HuH-7.5 (cell line): Measurements from ENCODE around the gene CACTIN.
"Not testable (repeated sequence)": the region's sequence is repeated elsewhere in the genome, so short reads cannot be mapped to it uniquely, and the experiment has no call there.

Experiments used
- DNase-seq: peaks from one replicate; pipeline ENCODE4 v3.0.0; 2011; ENCODE audit warnings: low spot score

The CACTIN gene

DNA sequence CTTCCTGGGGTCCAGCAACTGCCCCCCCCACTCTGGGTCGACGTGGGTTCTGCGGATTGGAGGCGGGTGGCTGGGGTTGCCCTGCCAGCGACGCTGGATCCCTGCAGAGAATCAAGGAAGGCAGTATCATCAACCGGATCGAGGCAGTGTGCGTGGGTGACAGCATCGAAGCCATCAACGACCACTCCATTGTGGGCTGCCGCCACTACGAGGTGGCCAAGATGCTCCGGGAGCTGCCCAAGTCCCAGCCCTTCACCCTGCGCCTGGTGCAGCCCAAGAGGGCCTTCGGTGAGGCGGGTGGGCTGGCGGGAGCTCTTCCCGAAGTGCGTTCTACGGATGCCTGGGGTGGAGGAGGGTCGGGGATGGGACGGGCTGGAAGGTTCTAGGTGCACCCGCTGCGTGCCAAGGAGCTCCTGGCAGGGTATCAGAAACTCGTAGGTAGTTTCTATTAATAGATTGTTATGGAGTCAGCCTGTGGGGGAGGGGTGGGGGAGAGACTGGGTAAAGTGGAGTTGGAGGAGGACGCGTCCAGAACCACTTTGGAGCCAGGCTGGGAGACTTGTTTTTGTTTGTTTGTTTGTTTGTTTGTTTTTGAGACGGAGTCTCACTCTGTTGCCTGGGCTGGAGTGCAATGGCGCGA, 39.8 kb downstream of the CACTIN start:
- no peak for DNase-seq

DNA sequence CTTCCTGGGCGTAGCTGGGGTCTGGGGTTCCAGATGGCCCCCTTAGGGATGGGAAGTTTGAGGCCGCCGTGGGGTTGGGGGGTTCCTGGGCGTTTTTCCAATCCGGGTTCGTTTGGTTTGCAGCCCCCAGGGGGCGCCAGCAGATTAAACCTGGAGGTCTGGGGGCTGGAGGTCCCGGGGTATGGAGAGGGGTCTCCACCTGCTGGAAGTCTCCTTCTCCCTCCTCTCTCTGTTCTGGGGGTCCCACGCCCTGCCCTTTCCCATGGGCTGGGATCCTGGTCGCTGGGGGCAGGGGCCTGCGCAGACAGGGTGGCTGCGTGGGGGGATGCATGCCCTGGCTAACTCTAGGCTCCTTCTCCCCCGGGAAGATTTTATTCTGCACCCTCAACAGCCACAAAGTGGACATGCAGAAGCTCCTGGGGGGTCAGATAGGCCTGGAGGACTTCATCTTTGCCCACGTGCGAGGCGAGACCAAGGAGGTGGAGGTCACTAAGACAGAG, 40.4 kb downstream of the CACTIN start:
- DNase-seq = no peak

DNA sequence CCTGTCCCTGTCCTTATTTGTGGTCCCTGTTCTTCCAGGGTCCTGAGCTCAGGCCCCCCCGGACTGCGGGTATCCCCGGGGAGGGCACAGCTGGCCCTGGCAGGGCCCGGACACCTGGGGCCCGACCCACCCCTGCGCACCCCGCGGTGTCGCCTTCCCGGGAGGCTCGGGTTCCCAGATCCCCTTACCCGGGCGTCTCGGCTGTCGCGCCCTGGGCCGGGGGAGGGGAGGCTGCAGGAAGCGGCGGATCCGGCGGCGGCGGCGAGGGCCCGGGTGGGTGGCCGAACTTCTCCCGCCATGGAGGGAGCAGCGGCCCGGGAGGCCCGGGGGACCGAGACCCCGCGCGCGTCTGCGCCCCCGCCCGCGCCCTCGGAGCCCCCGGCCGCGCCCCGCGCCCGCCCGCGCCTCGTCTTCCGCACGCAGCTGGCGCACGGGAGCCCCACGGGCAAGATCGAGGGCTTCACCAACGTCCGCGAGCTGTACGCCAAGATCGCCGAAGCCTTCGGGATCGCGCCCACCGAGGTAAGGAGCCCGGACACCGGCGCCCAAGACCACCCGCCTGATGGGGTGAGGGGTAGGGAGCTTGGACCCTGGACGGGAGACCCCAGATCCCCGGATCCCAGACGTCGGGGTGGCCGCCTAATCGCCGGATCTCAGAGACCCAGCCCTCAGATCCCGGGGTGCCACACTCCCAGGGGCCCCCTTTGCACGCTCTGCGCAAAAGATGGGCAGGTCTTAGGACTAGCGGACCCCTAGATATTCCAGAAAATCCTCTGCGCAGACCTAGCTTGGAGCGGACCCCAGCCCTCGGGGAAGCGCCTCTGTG, 41.1 kb downstream of the CACTIN start, which contains the start of gene GIPC3:
Gene GIPC3, plus strand, starts transcription at position 178 of the 826 bp plus-strand sequence. Its CDS starts 120 bp downstream, at position 298.
- no peak for DNase-seq

DNA sequence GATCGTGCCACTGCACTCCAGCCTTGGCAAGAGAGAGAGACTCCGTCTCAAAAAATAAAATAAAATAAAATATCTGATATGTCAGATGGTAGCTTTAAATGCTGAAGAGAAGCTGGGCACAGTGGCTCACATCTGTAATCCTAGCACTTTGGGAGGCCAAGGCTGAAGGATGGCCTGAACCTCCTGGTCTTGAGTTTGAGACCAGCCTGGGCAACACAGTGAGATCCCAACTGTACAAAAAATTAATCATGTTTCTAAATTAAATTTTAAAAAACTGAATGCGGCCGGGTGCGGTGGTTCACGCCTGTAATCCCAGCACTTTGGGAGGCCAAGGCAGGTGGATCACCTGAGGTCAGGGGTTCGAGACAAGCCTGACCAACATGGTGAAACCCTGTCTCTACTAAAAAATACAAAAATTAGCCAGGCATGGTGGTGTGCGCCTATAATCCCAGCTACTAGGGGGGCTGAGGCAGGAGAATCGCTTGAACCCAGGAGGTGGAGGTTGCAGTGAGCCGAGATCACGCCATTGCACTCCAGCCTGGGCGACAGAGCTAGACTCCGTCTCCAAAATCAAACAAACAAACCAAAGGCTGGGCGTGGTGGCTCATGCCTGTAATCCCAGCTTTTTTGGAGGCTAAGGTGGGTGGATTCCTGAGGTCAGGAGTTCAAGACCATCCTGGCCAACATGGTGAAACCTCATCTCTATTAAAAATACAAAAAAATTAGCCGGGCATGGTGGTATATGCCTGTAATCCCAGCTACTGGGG, 42.4 kb downstream of the CACTIN start:
- DNase-seq = not testable (repeated sequence)

DNA sequence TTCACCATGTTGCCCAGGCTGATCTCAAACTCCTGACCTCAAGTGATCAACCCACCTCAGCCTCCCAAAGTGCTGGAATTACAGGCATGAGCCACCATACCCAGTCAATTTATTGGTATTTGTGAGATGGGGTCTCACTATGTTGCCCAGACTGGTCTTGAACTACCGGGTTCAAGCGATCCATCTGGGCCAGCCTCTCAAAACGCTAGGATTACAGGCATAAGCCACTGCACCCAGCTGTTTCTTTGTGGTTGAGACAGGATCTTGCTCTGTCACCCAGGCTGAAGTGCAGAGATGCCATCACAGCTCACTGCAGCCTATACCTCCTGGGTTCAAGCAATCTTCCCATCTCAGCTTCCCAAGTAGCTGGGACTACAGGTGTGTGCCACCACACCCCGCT, 44.8 kb downstream of the CACTIN start:
- DNase-seq = not testable (repeated sequence)

DNA sequence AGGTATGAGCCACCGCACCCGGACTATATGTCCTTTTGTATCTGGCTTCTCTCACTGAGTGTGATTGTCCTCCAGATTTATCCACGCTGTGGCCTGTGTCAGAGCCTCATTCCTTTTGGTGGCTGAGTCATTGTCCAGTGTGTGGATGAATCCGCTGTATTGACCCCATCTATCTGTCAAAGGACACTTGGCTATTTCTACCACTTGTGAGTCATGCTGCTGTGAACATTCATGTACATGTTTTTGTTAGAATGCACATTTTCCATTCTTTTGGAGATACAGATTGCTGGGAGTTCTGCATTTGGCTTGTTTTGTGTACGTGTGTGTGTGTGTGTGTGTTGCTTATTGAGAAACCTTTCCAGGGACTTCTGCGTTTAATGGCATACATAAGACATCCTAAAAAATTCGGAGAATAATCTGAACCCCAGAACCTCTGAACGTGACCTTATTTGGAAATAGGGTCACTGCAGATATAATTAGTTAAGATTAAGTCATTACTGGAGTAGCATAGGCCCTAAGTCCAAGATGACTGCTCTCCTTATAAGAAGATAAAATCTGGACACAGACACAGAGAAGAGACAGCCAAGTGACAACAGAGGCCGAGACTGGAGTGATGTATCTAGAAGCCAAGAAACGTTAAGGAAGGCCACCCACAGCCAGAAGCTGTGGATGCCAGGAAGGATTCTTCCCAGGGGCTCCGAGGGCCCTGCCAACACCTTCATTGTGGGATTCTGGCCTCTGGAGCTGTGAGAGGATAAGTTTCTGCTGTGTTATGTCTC, 46.2 kb downstream of the CACTIN start:
- DNase-seq = peak; percentile 7

DNA sequence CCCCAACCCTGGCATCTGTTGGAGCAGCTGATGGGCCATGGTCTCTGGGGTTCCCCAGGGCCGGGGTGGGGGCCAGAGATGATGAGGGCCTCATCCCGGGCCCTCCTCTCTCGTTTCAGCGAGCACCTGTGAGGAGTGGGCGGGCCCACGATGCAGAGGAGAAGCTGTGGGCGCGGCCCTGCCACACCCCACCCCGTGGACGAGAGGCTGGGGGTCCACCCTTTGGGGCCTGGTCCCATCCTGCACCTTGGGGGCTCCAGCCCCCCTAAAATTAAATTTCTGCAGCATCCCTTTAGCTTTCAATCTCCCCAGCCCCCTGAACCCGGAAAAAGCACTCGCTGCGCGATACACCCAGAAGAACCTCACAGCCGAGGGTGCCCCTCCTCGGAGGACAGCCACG, 48.2 kb downstream of the CACTIN start:
- peak; percentile 12 for DNase-seq

DNA sequence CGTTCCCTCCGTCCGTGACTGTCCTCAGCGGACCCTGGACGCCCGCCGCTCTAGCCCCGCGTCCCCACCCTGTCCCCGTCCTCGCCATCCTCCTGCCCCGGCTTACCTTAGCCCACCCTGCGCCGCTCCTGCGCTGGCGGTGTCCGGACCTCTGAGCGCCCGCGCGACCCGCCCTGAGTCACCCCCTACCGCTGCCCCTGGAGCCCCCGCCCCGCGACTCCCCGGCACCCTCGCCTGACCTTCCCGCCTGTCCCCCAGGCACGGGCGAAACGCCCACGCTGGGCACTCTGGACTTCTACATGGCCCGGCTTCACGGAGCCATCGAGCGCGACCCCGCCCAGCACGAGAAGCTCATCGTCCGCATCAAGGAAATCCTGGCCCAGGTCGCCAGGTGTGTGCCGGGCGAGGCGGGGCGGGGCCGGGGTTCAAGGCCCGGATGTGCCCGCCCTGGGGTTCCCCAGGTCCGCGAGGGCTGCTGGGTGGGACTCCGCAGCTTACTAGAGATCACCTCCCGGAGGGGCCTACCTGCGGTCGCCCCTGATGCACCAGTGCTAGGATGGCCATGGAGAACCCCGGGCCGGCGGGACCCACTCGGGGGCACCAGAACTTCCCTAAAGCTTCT, 48.8 kb downstream of the CACTIN start:
- peak; percentile 4 for DNase-seq

DNA sequence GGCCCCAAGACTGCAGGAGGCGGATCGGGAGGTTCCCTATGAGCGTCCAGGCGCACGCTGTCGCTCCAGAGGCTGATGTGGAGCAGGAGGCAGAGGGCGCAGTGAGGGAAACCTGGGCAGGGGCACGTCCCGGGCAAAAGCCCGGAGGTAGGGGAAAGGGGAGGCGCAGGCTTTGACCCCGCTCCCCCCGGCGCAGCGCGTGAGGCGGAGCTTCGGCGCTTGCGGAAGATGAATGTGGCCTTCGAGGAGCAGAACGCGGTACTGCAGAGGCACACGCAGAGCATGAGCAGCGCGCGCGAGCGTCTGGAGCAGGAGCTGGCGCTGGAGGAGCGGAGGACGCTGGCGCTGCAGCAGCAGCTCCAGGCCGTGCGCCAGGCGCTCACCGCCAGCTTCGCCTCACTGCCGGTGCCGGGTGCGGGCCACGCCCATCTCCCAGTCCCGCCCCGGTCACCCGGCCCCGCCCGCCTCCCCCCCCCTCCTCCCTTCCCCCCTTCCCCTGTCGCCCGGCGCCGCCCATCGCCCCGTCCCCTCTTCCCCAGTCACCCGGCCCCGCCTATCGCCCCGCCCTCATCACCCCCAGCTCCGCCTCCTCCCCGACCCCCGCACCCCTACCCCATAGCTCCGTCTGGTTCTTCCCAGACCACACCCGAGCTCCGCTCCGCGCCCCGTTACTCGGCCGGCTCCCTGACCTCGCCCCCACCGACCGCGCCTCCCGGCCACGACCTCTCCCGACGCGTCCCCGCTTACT, 49.7 kb downstream of the CACTIN start:
- DNase-seq = peak; percentile 12

DNA sequence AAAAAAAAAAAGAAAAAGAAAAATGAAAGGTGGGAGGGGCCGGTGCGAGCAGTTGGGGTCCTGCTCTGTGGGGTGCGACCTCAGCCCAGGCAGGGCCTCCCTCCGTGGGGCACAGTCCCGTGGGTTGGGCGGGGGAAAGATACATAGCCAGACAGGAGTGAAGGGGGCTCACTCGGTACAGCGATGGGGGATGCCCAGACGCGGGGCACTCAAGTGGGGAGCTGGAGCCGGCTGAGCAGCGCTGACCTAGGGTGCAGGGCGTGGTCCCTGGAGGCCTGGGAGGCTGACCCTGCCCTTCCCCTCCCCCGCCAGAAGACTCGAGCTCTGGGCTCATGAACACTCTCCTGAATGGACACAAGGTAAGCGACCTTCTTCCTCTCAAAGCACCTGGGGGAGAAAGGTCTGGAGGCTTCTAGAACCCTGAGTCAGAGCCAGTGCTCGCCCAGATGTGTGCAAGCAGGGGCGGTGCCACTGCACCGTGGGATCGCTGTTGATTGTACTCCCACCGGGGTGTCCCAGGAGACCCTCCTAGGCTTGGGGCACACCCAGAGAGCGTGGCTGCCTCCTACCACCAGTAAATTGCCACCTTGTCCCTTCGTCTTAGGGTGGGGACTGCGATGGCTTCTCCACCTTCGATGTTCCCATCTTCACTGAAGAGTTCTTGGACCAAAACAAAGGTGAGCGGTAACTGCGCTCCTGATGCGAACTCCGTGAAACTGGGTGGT, 50.5 kb downstream of the CACTIN start:
- DNase-seq = peak; percentile 6

DNA sequence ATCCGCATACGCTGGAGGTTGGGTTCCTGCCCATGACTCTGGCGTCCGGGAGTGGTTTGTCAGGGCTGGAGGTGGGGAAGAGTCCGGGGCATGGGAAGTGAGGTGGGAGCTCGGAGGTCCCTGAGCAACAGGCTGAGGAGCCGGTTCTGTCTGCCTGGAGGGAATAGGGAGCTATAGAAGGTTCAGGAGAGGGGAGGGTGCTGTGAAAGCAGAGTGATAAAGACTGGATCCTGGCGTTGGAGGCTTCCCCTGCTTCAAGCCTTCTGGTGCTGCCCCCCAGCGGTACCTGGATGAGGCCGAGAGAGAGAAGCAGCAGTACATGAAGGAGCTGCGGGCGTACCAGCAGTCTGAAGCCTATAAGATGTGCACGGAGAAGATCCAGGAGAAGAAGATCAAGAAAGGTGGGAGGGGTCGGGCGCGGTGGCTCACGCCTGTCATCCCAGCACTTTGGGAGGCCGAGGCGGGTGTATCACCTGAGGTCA, 51.3 kb downstream of the CACTIN start:
- DNase-seq = peak; percentile 67

DNA sequence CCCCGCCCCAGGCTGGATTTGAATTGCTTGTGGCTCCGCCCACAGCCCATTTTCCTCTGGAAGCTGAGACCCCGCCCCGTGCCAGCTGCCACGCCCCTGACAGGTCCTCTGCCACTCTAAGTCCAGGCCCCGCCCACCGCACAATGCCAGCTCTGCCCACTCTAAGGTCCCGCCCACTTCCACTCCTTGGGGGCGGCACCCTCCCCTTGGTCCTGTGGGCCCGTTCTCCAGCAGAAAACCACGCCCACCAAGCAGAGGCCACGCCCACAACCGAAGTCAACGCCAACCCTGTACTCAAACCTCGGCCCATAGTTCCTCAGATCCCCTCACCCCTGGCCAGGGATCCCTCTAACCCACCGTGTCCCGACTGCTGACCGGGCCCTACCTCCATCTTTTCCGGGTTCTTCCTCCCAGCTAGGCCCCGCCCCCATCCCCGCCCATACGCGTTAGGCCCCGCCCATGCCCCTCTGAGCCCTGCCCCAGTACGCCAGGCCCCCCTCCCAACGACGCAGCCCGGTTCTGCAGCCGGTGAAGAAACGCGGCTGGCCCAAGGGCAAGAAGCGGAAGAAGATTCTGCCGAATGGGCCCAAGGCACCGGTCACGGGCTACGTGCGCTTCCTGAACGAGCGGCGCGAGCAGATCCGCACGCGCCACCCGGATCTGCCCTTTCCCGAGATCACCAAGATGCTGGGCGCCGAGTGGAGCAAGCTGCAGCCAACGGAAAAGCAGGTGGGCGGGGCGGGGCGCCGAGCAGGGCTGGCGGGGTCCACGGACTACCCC, 52.5 kb downstream of the CACTIN start:
- peak; percentile 84 for DNase-seq

DNA sequence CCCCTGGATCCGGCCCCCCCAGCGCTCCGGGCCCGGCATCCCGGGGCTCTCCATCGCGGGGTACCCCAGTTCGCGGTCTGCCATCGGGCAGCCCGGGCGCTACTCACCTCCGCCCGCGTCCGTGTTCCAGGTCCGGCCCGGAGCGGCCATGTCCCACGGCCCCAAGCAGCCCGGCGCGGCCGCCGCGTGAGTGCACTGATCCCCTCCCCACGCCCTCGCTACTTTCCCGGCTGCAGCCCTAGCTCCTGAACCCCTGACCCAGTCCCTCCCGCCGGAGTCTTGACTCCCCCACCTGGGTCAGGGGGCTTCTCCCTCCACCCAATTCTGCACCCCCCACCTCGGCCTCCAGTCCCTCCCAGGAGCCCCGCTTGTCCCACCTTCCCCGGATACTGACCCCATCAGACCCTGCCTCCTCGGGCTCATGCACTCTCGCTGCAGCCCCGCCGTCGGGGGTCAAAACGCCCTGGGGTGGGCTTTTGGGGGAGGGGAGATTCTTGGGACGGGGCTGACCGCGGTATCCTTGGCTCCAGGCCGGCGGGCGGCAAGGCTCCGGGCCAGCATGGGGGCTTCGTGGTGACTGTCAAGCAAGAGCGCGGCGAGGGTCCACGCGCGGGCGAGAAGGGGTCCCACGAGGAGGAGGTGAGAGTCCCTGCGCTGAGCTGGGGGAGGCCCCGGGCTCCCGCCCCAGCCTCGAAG, 53.3 kb downstream of the CACTIN start:
- DNase-seq = peak; percentile 23

DNA sequence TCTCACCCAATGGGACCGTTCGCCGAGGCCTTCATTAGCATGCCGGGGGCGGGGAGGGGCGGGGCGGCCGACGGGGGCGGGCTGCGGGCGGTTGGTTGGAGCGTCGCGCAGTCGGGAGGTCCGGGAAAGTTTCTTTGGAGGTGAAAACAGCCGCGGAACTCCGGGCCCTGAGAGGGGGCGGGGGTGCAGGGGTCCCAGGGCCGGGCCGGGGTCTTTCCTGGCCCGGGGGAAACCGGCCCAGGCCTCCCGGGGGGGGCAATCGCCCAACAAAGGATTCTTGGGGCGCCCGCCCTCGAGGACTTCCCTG, 53.8 kb downstream of the CACTIN start, which contains the start of gene HMG20B:
Gene HMG20B, plus strand, starts transcription at position 90 of the 307 bp plus-strand sequence. CDS start 366 bp downstream, outside the sequence.
- no peak for DNase-seq

DNA sequence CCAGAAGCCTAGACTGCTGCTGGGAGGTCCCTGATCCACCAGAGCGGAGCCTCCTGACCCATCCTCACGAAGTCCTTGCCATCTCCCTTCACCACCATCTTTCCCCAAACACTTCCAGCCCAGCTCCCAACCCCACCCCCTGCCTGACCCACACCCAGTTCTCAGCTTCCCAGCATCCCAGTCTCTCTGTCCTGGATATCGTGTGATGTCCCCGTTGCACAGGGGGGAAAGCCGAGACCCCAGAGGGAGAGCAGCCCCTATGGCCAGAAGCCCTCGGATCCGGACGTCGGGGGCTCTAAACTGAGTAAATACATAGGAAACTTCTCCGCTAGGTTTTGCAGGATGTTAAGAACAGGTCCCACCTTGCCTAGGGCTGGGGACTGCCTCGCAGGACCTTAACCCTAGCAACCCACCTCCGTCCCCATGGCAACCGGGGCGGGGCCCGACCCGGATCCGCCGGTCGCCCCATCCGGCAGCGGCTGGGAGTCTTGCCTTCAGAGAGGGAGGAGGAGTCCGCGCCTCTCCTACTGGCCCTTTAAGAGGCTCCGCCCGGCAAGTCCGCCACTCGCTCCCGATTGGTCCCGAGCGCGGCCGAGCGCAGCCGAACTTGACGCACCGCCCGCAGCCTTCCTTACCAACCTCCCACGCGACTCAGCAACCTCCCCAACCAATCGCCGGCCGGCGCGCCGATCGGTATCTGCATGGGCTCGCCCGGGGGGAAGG, 54.3 kb downstream of the CACTIN start:
- DNase-seq = peak; percentile 99

DNA sequence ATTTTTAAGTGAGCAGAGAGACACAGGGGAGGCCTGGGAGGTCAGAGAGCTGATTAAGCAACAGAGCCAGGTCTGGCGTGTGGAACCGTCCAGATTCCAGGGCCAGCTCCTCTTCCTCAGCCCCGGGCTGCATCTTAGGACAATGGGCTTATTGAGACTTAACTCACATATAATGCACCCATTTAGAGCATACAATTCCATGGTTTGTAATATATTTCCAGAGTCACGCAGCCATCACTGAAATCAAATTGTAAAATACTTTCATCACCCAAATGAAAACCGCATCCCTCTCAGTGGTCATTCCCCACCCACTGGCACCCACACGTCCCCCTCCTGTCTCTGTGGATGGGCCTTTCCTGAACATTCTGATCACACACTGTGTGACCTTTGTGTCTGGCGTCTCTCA, 56.0 kb downstream of the CACTIN start:
- no peak for DNase-seq

DNA sequence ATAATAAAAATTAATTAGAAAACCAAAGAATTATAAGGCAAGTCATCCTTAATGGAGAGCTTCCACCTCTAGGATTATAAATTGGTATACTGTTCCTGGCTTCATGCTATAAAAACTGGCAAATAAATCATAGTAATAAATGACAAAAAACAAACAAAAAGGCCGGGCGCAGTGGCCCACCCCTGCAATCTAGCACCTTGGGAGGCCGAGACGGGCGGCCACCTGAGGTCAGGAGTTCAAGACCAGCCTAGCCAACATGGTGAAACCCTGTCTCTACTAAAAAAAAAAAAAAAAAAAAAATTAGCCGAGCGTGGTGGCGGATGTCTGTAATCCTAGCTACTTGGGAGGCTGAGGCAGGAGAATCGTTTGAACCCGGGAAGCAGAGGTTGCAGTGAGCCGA, 56.5 kb downstream of the CACTIN start:
- DNase-seq = not testable (repeated sequence)

DNA sequence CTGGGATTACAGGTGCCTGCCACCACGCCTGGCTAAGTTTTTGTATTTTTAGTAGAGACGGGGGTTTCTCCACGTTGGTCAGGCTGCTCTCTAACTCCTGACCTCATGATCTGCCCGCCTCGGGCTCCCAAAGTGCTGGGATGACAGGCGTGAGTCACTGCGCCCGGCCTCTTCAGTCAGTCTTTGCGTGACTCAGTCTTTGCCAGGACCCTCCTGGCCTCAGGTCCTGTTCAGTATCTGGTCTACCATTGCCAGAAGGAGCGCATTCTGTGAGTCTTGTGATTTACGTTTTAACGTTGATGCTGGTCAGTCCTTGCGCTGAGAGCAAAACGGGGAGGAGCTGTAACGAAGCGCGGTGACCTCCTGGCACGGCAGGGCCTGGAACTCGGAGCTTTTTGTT, 61.5 kb downstream of the CACTIN start:
- DNase-seq = no peak
